GM15510 (cell line): ENCODE data around the gene CTSH.

Source experiments
- POLR2A ChIP-seq: IDR thresholded peaks from 3 replicates; pipeline ENCODE4 v1.6.1; 2011; ENCODE audit warnings: borderline replicate concordance; ENCODE audit not compliant: insufficient read length; ENCODE audit errors: extremely low read depth

CTSH gene

DNA sequence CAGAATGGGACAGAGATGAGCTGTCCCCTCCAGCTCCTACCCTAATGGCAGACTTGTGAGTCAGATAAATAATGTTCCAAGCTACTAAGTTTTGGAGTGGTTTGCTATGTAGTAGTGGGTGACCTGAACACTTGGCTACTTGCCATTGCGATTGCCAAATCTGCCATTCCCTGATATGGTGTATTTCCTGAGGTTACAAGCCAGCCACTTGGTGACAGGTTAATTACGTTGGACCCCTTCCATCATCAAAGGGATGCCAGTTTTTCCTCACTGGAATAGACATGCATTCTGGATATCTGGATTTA lies 38.6 kb downstream of the CTSH start:
- TF ChIP-seq POLR2A, result no peak

DNA sequence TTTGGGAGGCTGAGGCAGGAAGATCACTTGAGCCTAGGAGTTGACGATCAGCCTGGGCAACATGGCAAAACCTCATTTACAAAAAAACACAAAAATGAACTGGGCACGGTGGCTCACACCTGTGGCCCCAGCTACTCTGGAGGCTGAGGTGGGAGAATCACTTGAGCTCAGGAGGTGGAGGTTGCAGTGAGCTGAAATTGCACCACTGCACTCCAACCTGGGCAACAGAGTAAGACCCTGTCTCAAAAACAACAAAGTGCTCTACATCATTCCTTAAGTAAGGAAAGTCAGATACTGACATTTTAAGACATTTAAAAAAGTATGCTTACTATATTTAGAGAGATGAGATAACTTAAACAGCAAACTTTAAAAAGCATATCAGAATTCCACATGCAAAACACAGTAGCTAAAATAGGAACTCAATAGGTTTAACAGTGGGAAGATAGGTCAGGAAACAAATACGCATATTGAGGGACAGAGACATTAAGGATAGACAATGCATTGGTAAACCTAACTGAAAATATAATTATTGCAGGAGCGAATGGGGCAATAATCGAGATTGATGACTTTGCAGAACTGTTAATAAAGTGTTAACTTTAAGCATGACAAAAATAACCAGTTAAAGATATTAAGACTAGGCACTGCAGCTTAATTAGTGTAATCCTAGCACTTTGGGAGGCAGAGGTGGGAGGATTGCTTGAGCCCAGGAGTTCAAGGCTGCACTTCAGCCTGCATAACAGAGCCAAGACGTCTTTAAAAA lies 40.1 kb downstream of the CTSH start:
- TF ChIP-seq POLR2A, result no peak

- no peak for TF ChIP-seq POLR2A
These were observed 46.3 kb downstream of the CTSH start for GRCh38 chr15:78898540-78898939.

- no peak for TF ChIP-seq POLR2A
These were observed 49.4 kb downstream of the CTSH start for GRCh38 chr15:78895471-78895870.

DNA sequence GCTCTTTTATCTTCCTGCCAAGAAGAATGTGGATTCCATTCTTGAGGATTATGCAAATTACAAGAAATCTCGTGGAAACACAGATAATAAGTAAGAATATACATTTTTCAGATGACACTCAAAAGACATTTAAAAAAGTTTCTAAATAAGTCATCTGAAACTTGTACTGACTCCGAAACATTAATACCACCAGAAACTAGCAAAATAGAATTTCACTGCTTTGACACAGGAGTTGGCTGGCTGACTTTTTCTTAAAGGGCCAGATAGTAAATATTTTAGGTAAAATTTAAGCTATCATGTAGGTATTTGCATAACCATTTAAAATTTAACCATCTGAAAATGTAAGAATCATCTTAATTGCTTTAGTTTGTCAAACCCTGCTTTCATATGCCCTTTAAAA lies 51.3 kb downstream of the CTSH start:
- no peak for TF ChIP-seq POLR2A

- TF ChIP-seq POLR2A, result no peak
These were observed 55.8 kb downstream of the CTSH start for GRCh38 chr15:78889000-78889399.

DNA sequence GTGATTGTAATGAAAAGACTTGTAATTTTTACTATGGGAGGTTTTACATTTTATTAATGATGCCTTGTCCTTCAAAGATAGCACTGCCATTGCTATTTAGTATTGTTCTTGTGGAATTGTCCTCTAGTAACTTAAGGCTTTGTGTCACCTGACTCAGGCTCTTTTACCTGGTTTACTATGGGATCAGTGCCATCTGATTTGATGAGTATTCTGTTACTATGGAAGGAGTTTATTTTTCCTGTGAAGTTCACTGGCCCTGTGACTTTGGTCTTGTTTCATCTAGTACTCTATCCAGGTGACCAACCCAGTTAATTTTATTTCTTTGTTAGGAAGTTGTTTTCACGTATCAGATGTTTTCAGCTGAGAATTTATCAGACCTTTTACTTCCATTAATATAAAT lies 63.2 kb downstream of the CTSH start:
- no peak for TF ChIP-seq POLR2A

DNA sequence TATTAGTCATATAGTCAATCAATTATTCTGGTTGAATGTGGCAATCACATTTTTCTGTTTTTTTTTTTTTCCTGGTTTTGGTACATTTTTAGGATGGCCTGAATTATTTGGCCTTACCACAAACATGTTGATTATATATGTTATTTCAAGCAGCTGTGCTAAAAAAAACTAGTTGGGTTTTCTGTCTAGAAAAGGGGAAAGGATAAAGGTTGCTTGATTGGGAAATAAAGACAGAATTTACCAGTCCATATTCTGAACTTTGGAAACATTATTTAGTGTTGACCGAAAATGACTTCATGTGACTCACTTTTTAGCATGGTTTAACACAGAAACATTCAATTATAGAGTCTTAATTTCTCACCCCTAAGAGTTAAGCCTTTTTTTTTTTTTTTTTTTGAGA lies 64.0 kb downstream of the CTSH start:
- no peak for TF ChIP-seq POLR2A

GRCh38 chr15:78880242-78880533 lies 64.7 kb downstream of the CTSH start:
- no peak for TF ChIP-seq POLR2A

DNA sequence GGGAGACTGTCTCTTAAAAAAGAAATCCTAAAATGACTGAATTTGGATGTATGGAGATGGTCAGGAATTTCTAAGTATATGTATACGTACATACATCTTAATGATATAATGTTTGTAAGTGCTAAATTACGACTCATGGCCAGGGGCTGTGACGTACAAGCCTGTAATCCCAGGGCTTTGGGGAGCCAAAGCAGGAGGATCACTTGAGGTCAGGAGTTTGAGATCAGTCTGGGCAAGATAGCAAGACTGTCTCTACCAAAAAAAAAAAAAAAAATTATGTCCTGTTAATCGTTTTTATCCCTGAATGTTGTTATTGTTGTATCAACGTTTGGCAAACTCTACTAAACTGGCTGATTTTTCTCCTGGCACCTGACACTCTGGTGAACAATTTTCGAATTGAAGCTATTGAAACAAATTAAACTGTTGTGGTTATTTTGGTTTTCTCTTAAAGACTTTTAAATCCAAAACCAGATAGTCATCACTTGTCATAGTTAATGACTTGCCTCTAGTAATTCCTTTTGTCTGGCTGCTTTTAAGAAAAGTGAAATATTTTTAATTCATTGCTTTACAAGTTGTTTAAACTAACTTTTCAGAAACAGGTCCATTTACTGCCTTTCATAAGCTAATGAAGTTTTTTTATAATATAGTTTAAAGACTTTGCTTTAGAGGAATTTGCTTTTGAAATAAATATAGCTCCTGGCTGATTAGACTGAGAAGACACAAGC lies 65.2 kb downstream of the CTSH start:
- TF ChIP-seq POLR2A, result no peak

- TF ChIP-seq POLR2A, result no peak
These were observed 66.5 kb downstream of the CTSH start for GRCh38 chr15:78878356-78878755.

GRCh38 chr15:78875107-78875914 lies 69.5 kb downstream of the CTSH start:
- no peak for TF ChIP-seq POLR2A

DNA sequence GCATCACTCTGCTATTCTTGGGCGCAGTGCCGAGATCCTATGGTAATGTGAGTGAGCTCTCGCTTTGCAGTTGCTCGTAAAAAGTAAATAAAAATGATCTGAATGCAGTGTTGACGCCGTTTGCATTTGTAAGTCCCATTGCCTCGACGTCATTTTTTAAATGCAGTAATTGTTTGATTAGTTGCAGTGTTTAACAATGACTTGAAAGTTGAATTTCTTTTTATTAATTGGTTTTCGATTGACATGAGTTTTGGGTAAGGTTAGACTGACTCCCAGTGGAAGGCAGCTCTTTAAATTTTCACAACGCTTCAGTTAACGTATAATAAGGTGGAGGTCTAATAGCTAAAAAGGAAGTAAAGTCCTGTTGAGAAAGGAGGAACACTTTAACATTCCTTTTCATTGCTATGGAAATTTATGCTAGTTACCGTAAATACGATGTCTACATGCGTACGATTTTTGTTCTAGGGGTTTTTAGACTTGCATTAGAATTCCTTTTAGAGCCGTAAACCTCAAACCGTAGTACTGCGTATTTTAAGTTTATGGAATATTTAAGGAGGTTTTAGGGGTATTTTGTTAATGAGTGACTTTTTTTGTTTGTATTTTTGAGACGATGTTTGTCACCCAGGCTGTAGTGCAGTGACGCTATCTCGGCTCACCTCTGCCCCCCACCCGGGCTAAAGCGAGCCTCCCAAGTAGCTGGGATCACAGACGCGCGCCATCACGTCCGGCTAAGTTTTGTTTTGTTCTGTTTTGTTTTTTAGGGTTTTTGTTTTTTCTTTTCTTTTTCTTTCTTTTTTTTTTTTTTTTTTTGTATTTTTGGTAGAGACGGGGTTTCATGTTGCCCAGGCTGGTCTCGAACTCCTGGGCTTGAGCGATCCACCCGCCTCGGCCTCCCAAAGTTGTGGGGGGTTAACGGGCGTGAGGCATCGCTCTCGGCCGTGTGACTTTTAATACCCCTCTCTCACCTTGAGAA lies 70.8 kb downstream of the CTSH start:
- TF ChIP-seq POLR2A, result no peak

DNA sequence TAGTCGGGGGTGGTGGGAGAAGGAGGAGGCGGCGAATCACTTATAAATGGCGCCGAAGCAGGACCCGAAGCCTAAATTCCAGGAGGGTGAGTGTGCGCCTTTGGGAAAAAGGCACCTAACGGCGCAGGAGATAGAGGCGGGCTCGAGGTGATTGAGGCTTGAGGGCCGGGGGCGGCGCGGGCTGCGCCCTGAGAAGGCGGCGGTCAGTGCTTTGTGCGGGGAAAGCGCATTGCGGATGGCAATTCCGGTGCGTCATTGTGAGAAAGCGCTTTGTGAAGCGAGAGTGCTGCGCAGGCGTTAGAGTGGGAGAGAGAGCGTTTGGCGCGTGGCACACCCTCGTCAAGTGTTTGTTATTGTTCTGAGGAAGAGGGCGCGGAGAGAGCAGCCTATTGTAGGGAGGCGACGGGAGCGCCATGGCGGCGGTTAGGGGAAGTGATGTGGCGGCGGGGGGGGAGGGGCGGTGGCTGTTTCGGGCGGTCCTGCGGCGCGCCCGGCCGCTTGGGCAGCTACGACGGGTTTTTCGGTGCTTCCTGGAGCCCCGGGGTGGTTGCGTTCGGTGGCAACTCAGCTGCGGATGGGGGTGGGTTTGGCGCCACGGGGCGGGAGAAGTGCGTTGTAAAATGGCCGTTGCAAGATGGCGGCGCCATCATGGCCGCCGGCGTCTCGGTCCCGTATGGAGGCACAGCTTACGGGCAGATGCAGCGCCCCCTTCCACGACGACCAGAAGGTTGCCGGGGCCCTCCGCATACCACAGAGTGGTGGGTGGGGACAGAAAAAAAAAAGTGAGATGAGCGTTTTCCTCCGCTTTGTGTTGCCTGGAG lies 71.7 kb downstream of the CTSH start:
- peak; percentile 49 for TF ChIP-seq POLR2A
